Measurements from ENCODE around the gene MZB1.

MZB1 gene, protein sequence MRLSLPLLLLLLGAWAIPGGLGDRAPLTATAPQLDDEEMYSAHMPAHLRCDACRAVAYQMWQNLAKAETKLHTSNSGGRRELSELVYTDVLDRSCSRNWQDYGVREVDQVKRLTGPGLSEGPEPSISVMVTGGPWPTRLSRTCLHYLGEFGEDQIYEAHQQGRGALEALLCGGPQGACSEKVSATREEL

DNA sequence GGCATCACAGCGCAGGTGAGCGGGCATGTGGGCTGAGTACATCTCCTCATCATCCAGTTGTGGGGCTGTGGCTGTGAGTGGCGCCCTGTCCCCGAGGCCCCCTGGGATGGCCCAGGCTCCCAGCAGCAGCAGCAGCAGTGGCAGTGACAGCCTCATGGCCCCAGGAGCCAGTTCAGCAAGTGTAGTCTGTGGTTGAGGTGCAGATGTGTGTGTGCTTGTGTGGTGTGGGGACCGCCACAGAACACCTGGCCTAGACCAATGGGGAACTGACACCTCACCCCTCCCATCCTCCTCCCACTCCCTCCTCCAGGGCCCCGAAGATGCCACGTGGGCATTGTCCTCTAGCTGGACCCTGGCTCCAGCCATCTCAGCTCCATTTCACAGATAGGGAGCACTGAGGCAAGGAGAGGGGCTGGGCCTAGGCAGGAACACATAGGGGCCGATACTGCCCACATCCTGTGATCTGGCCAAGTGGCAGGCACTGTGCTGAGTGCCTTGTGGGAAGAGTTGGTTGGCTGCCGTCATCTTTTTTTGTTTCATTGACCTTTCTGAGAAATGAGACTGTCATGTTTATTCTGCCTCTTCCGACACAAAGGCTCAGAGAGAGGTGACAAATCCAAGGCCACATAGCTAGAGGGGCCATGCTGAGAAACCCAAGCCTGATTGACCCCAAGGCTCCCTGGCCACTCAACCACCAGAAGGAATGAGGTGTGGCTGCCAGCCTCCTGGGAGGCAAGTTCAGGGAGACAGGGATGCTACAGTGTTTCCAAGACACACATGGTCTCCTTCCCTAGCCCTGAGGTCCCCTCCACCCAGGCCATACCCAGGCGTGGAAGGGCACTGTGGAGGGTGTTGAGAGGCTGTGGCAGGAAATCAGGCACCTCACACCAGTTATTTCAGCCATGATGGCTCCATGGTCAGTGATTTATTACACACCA is at the start of gene MZB1:
Gene MZB1 (minus strand): TSS at position 213 of the 938 bp plus-strand sequence. CDS start 57 bp downstream, at position 156.
- no peak for DNase-seq

DNA sequence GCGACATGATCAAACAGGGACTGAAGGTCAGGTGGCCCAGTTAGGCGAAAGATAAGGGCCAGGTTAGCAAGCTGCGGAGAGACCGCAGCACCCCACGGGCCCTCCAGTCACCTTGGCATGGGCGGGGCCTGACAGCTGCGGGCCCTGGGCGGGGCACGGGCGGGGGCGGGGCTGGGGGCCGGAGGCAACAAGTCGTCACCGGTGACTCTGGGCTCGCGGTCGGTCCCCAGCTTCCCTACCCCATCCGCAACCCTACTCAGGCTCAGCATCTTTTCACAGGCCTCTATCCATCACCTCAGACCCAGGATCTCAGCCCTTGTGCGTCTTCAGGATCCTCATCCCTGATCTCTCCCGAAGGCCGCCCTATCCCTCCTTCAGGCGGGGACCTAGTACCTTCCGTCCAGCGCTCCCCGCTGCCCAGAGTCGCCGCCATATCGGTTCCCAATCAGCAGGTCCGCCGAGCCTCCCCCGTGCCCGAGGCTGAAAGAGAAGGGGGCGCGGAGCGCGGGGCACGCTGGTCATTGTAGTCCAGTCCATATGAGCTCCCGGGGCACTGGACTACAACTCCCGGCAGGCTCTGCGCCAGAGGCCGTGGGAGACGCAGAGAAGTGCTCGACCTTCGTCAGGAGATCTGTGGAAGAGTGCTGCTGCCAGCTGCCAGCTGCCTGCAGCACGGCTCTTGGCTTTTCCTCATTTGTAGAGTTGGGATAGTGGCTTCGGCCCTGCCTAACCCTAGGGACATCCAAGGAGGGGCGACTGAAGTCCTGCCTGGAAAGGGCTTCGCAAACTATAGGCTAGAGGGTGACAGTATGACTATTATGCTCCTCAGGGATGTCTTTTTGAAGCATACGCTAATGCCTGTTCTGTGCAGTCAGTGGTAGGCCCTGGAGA is 49.5 kb upstream of the MZB1 start, which contains the start of gene DNAJC18:
Gene DNAJC18 (minus strand): TSS at position 513 of the 891 bp plus-strand sequence. CDS start 80 bp downstream, at position 433.
- DNase-seq = peak; percentile 96

DNA sequence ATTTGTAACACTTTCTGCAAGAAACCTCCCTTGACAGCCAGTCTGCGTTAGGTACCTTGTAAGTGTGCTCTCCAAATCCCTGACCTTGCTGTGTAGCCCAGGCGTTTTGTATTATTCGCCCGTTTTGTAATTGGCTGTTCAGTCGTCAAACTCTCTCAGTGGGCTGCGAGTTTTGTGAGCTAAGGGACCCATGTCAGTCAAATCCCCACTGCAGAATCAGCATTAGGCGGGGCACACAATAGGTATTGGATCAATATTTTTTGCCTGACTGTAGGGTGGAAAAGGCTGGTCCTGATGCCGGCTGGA is 48.9 kb upstream of the MZB1 start:
- peak; percentile 38 for DNase-seq

DNA sequence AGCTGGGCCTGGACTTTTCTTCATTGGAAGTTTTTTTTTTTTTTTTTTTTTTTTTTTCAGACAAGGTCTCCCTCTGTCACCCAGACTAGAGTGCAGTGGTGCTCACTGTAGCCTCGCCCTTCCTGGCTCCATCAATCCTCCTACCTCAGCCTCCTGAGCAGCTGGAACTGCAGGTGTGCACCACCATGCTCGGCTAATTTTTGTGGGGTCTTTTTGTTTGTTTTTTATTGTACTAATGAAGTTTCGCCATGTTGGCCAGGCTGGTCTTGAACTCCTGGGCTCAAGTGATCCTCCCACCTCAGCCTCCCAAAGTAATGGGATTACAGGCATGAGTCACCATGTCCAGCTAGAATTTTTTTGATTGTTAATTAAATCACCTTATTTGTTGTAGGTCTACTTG is 46.0 kb upstream of the MZB1 start:
- no peak for DNase-seq

DNA sequence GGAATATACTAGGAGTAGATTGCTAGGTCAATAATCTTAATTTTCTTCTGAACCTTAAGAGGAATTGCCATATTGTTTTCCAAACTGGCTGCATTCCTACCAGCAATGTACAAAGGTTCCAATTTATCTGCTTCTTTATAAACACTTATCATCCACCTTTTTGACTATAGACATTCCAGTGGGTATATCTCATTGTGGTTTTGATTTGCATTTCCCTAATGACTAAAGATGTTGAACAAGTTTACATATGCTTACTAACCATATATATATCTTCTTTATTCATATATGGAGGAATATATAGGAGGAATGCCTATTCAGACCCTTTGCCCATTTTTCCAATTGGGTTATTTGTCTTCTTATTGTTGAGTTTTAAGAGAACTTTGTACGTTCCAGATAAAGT is 42.0 kb upstream of the MZB1 start:
- DNase-seq = no peak

DNA sequence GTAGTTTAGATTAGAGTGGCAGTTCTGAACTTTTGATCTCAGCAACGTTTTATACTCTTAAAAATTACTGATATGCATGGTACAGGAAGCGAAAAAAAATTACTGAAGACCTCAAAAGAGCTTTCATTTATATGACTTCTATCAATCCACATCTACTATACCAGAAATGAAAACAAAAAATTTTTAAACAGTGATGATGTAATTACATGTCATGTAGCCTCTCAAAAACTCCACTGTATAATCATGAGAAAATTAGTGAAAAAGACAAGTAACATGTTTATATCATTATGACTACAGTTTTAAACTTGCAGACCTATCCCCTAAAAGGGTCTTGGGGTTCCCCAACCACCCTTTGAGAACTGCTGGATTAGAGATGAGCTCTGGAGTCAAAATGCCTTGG is 40.3 kb upstream of the MZB1 start:
- no peak for DNase-seq

DNA sequence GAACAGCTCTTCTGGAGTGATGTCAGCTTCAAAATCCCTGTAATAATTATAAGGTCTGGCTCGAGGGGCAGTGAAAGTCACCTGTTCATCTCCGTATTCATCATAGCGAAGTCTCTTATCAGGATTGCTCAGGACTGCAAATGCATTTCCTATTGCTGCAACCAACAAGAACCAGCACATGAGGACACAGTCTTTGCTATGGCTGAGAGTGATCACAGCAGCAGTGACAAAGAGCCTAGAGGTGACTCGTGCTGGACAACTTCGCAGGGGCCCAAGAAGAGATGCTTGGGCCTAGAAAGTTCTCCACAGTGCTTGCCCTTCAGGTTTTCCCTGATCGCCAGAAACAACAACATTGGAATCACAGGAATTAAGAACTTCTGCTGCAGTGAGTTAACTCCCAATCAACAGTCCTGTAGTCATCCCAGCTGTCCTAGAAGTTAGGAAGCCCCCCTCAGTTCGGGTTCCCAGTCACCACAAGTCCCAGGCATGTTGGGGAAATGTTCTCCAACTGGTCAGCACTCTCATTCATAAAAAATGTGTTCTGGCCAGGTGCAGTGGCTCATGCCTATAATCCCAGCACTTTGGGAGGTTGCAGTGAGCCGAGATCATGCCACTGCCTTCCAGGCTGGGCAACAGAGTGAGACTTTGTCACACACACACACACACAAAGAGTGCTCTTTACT is 36.6 kb upstream of the MZB1 start:
- DNase-seq = no peak

DNA sequence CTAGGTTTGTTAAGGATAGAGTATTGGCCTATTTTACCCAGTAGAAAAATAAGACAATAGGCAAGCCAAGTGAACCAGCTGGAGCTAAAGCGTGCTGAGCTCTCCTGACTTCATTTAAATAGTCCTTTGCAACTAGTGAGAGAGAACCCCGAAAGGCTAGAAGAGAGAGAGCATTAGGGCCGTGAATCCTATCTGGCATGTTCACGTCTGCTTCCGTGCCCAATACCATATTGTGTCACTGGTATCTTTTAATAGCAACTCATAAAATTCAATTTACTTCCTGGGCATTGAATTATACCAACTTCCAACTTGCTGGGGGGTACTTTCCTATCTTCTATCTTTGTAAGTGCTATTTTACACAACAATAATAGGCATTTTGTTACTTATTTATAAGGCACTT is 35.8 kb upstream of the MZB1 start:
- no peak for DNase-seq

DNA sequence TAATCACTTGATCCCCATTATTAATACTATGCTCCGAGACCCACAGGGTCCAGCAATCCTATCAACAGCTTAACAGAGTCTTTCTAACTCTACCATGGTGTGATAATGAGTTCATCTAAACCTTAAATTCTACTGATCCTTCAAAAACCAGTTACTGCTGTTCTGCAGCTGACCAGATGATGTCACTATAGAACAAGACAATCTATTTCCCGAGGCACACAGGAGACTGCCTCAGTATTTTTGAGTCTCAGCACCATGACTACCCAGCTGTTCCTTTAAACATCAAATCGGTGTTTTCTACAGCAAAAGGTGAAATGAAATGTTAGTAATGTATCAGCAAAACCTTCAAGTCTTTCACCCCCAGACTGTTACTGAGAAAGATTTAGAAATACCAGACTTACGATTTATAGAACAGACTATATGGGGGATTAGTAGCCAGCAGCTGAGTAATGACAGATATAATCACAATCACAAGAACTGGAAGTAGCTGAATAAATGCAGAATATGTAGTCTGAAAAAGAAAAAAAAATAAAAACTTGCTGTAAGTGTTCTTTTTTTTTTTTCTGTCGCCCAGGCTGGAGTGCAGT is 32.7 kb upstream of the MZB1 start:
- DNase-seq = peak; percentile 85

DNA sequence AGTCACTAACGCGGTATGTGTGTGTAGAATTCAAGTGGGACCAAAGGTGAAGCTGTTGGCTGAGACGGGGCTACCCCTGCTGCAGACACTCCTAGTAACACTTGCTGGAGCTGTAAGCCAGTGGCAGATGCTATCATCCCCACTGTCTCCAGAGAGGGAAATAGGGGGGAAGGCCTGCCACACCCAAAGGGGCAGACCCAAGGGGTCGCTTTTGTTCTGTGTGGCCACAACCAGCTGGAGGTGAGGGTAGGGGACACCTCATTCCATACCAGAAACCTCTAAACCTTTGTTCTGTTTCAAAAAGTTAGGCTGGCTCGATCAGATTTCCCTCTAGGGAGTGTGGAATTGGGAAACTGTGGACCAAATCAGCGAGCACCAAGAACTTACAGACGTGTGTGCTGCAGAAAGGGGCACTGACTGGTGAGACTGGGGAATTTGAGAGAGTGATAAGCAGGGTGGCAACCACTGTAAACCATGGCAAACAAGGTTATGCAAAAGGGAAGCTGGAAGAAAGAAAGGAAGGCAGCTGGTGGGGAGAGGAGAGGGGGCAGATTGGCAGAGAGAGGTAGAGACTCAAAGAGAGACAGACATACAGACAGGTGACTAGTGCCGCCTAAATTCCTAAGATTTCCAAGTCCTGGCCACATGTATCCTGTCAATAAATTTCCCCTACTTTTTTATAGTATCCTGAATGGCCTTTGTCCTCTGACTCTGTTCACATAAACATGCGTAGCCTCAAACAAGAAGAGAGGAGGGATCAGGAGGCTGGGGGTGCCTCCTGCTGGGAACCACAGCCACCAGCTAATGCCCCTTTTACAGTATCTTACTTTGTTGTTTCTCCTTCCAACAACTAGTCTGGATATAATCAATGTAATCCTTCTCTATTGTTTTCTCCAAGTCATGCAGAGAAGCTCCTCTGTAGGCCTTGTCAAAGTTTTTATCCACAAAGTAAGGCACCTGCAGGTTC is 29.8 kb upstream of the MZB1 start:
- DNase-seq = no peak

DNA sequence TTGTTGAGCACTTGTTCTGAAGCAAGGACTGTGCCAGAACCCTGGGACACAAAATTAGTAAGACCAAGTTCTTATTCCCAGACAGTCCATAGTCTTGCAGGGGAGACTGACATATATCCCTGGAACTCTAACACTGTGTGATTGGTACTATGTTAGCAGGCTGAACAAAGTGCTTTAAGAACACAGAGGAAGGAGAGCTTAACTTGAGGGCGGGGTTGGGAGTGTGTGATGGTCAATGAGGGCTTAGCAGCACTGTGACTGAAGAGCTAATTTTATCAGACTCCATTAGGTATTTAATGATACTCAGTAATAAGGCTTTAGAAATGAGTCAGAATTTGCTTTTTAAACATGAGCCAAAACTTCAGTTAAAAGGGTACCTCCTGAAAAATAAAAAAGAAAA is 29.1 kb upstream of the MZB1 start:
- DNase-seq = no peak

DNA sequence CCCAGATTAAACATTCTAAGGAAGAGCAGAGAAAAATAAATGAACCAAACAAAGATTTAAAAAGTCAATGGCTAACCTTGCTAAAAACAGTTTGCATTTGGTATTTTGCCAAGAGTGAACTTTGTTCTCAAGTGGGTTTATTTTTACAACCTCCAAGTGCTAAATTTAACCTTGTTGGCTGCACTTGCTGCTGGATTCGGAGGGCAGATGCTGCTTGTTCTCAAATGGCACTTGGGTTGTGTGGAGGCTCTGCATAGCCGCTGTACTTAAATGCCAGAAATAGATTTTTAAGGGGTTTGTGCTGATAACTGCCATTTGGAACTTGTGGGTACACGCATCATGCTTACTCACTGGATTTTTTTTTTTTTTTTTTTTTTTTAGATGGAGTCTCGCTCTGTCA is 27.5 kb upstream of the MZB1 start:
- no peak for DNase-seq

DNA sequence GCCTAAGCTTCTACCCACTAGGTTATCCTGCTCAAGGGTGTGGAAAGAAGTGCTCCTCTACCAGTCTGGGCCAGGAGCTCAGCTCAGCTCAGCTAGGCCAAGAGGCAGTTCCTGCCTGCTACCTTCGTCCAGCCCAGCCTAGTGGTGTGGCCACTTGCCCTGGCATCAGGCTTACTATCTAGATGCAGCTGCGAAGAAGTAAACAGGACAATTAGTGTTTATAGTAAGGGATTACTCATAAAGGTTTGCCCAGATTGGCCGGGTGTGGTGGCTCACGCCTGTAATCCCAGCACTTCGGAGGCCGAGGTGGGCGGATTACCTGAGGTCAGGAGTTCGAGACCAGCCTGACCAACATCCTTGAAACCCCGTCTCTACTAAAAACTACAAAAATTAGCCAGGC is 26.9 kb upstream of the MZB1 start:
- DNase-seq = no peak

DNA sequence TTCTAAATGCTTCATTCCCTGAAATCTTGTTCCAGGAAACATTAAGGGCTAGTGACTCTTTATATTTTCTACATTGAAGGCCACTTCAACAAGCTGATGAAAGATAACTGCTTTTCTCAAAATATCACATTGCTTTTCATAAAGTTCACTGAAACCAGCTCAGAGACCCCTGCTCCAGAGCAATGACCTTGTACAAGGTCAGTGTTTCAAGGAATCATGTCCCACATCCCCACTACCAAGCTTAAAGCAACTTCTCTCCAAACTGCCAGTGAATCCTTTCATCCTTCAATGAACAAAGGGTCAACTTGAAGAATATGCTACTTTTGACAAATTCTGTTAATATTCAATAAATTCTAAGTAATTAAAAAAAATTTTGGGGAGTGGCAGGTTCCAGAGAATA is 26.2 kb upstream of the MZB1 start:
- no peak for DNase-seq

DNA sequence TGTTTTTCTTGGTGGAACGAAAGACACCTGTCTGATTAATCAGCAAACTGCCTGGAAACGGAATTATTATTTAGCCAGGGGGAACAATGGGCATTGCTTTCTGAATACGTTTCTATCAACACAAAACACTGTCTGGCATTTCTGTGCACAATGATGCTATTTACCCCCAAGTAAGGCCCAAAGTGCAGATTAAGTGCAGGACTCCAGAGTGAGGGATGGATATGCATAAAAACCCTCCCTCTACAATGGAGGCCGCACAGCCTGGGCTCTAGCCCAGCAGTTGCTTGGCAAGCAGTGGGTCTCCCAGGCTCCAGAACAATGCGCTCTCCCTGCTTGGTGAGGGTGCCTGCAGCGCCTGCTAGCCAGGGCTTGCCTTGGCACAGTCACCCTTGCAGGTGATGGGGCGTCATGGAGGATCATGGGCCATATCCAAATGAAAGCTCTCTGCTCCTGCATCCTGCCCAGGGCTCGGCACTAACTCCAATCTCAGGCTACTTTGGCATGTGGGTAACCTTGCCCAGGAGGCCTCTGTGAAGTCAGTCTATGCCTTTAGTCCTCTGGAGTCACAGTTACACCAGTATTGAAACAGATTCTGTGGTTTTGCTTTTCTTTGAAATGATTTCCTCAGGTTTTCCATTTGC is 25.6 kb upstream of the MZB1 start:
- DNase-seq = no peak

DNA sequence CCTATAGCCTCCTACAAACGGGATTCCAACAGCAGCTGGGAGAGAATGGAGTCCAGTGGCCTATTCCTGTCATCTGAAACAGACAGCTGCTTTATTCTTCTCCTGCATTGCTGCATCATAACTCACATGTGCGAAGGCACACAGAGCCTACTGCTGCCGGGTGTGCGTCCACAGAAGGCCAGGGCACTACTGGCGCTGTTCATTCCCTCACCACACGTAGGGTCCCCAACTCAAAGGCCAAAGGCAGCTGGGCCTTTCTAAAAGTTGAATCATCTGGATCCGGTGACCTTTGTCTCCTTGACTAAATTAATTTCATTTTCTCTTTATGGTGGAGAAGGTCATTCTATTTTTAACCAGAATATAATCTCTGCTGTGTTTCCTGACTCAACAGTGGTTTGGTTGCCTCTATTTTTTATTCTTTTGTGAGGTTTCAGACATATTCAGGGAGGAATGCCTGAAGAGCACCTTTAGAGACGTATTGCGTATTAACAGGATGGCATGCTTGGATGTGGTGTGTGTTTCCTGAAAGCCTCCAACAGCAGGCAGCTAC is 24.9 kb upstream of the MZB1 start:
- no peak for DNase-seq

DNA sequence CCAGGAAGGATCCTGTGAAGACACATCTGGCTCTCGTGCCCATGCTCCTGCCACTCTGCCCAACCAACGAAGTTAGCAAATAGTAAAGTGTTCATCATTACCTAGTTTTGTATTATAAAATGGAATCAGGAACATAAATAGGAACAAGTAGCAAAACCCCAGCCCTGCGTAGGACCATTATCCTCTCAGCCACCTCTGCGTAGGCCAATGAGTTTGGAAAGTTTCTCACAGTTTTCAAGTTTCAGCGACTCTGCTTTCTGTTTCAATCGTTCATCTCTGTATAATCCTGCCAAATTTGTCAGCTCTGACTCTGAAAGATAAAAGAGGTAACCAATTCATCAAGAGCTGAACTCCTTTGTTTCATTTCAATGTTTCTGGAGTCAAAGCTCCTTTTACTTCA is 24.2 kb upstream of the MZB1 start:
- DNase-seq = no peak

DNA sequence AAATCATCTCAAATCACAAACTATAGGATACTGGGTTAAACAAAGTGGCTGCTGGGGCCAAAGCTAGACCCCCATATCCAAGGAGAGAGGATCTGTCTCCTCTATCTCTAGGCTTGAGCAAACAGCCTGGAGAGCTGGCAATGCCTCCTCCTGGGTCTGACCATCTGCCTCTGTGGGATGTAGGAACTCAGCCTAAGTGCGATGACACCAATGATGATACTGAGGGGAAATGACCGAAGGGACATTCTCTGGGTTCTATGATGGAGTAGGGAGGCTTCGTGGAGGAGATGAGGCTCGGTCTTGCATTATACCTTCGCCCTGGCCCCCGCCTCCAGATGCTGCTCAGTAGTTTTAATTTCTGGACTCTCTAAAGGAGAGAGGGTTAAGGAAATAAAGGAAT is 23.4 kb upstream of the MZB1 start:
- no peak for DNase-seq

DNA sequence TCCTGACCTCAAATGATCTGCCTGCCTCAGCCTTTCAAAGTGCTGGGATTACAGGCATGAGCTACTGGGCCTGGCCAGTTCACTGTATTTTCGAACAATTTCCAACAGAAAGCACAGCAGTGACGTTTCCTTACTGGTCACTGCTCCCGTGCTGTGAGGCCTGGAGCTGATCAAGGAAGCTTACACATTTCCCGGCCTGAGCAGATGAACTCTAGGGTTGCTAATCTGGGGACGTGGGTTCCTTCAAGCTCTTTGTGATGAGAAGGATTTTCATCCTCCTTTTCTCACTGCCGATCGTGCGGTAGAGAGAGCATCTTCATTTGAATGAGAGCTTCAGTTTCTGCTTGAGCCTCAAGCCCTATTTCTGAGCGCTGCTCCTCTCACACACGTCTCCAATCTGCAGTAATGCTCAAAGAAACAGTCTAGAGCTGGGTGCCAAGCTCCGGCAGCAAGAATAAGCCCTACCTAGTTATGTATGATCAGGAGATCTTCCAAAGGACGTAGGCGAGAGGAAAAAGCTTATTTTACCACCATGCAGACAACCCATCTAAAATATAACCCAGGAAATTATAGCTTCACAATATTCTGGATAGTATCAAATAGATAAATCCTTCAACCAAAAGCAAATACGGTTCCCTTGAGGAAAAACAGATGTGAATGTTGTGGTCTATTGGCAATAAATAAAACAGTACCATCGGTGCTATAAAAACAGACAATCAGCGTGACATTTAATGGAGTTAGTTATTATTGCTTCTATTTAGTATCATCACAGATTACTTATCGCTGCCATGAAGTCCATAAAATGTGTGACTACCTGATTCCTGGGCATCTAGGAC is 21.5 kb upstream of the MZB1 start:
- DNase-seq = no peak
